Fibroblast of pulmonary artery (primary cell): ENCODE results near the gene DCHS2.

Experiments used
- DNase-seq: peaks from one replicate; pipeline ENCODE4 v3.0.0-alpha.2; 2010; ENCODE audit warnings: low read depth
- H3K4me3 ChIP-seq: replicated peaks from 2 replicates; pipeline ENCODE4 v1.5.1; 2011; ENCODE audit warnings: low read depth, mild to moderate bottlenecking, control low read depth, low read length, moderate library complexity
- TF ChIP-seq, protein P1 (sequence below): IDR thresholded peaks from 2 replicates; pipeline ENCODE4 v1.5.1; 2011; ENCODE audit warnings: mild to moderate bottlenecking, control low read depth, low read length, inconsistent platforms; ENCODE audit errors: missing control alignments

DCHS2 gene

GRCh38 chr4:154277172-154277571 is 214.4 kb downstream of the DCHS2 start:
- TF ChIP-seq, protein P1, sequence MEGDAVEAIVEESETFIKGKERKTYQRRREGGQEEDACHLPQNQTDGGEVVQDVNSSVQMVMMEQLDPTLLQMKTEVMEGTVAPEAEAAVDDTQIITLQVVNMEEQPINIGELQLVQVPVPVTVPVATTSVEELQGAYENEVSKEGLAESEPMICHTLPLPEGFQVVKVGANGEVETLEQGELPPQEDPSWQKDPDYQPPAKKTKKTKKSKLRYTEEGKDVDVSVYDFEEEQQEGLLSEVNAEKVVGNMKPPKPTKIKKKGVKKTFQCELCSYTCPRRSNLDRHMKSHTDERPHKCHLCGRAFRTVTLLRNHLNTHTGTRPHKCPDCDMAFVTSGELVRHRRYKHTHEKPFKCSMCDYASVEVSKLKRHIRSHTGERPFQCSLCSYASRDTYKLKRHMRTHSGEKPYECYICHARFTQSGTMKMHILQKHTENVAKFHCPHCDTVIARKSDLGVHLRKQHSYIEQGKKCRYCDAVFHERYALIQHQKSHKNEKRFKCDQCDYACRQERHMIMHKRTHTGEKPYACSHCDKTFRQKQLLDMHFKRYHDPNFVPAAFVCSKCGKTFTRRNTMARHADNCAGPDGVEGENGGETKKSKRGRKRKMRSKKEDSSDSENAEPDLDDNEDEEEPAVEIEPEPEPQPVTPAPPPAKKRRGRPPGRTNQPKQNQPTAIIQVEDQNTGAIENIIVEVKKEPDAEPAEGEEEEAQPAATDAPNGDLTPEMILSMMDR: no peak
- H3K4me3 ChIP-seq: no peak overlapping the region
- DNase-seq: no peak

DNA sequence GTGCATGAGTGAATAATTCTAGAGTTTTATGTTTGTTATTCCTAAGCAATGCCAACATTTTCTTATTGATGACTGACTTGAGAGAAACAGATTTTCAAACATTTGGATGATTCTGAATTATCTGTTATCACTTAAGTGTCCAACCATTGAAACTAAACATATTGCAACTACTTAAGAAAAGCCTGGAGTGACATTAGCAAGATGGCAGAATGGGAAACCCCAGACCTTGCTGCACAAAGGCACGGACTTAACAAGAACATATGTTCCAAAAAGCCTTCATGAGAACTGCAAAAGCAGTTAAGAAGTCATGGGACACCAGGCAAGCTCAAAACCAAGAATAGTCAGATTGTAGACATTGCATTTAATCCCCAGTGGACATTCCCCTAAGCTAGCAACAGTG is 215.1 kb downstream of the DCHS2 start:
- no peak for DNase-seq
- no peak overlapping the region for H3K4me3 ChIP-seq
- TF ChIP-seq, protein P1: no peak

DNA sequence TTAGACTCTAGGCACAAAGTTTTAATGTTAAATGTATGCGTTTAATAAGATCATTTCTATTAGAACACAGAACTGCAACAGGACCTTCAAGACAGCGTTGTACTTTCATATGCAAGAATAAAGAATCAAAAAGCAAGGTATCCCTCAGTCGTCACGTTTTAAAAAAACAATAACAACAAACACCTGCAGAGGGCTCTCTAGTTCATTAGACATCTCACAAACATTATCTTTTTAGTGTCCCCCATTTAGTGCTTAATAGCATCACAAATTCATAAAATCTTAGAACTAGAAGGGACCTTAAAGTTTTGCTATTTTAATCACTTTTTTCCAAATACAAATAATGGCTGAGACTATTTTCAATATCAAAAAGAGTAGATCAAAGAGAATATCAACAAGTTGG is 236.6 kb downstream of the DCHS2 start:
- TF ChIP-seq, protein P1: no peak
- no peak overlapping the region for H3K4me3 ChIP-seq
- DNase-seq: no peak

- TF ChIP-seq, protein P1: no peak
- DNase-seq: no peak
Measured at GRCh38 chr4:154234576-154234975, 257.0 kb downstream of the DCHS2 start.

GRCh38 chr4:154231806-154232478 is 259.7 kb downstream of the DCHS2 start:
- H3K4me3 ChIP-seq: no peak overlapping the region
- TF ChIP-seq, protein P1: no peak
- DNase-seq: no peak

More at GRCh38 chr4:154234576-154234975, 257.0 kb downstream of the DCHS2 start:
- no peak overlapping the region for H3K4me3 ChIP-seq

- DNase-seq: no peak
- no peak overlapping the region for H3K4me3 ChIP-seq
- TF ChIP-seq, protein P1: no peak
Measured at GRCh38 chr4:154230723-154231122, 260.9 kb downstream of the DCHS2 start.

DNA sequence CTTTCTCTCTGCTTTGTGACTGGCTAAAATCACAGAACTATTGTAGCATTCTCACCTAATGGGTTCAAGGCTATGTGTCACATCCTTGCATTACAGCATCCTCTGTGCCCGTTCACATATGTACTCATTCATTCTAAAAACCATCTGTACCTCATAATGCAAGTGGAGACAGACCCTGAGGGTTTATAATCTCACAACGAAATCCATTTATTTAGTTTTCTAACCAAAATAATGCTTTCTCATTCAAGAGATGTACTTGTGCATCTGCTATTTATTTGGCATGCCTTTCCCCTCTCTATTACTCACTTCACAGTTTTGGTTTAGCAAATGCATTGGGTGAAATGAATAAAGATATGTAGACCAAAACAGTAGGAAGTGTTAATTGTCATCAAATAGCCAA is 261.5 kb downstream of the DCHS2 start:
- TF ChIP-seq, protein P1: no peak
- DNase-seq: no peak
- no peak overlapping the region for H3K4me3 ChIP-seq
